Large intestine (tissue), 3 donors: ENCODE measurements around the gene PER1. TPM values are rescaled to one million over a fixed set of nuclear protein-coding genes. Genes with fewer than 3 reads are reported as not detected.

ENCODE experiments used
- DNase-seq, 2 donors: peaks; one replicate each; pipeline versions ENCODE4 v3.0.0 to v3.0.0-alpha.2; 2013
- H3K27ac ChIP-seq: one replicate; pipeline ENCODE4 v1.5.1; 2013; ENCODE audit warnings: low read length
- H3K27me3 ChIP-seq: 2 replicates; pipeline ENCODE4 v1.6.1; 2013; ENCODE audit warnings: low read length; ENCODE audit not compliant: control insufficient read depth, insufficient read depth
- H3K36me3 ChIP-seq: 2 replicates; pipeline ENCODE4 v1.6.1; 2013; ENCODE audit warnings: low read length; ENCODE audit not compliant: control insufficient read depth, insufficient read depth
- H3K4me1 ChIP-seq: one replicate; pipeline ENCODE4 v1.6.1; 2013; ENCODE audit warnings: low read length; ENCODE audit not compliant: control insufficient read depth, insufficient read depth
- H3K4me3 ChIP-seq: one replicate; pipeline ENCODE4 v1.5.1; 2013; ENCODE audit warnings: low read length
- H3K9me3 ChIP-seq: one replicate; pipeline ENCODE4 v1.6.1; 2013; ENCODE audit warnings: mild to moderate bottlenecking, low read depth, low read length, moderate library complexity; ENCODE audit not compliant: control insufficient read depth
- WGBS: methylation state at CpG from one replicate; pipeline ENCODE4 v1.1.5; 2013; ENCODE audit warnings: low lambda C conversion rate; ENCODE audit not compliant: insufficient coverage; 5-methylcytosine and 5-hydroxymethylcytosine counted together
- polyA plus RNA-seq: library from polyadenylated mRNA; unstranded; fragments of 120-200 nt; gene quantifications from one replicate; pipeline ENCODE4 v1.2.1, GENCODE V29; 2013

PER1 gene
- polyA plus RNA-seq, 1 donor, result 27.2 TPM

DNA sequence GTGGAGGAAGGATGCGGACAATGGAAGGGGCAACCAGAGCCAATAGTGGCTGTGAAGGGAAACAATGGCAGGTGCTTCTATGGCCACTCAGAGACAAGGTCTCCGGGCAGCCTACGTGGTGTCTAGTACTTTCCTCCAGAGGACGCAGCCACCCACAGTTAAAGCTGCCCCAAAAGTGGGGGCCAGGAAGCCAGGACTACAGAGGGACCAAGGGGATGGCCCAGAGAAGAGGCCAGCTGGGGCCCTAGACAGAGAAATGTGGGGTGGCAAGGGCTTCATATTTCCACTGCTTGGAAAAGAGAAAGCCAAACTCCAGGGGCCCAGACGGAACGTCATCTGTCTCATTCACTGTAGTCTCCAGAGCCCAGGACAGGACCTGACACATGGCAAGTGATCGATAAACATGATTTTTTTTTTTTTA lies 837 bp upstream of the PER1 start:
- peaks cover 55% of the 10 kb centered on the region for H3K4me1 ChIP-seq
- H3K36me3 ChIP-seq, result peaks cover 19% of the 10 kb centered on the region
- H3K27ac ChIP-seq, result peak overlapping the region; percentile 89
- no peak for DNase-seq
- no CpG with 5 or more reads among the region's 7 CpGs for WGBS
- no peaks in the 10 kb centered on the region for H3K27me3 ChIP-seq
- H3K4me3 ChIP-seq, result no peak overlapping the region
- H3K9me3 ChIP-seq, result no peaks in the 10 kb centered on the region

DNA sequence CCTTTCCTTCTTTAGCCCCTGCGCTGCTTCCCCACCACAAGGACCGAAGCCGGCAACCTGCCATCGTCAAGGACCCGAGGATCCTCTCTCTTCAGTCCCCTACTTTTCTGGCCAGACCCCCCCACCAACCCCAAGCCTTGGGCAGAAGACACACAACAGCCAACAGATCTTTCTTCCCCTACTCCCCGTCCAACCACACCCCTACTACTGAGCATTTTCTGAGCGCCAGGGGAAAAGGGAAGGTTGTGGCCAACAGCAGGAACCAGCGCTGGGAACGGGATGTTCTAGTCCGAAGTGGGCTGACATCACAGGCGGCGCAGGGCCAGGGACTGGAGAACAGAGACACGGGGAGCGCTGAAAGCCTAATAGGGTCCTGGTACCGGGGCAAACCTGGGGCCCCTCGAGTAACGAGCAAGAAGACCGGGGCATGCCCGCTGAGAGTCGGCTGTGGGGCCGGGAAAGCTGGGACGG lies 528 bp downstream of the PER1 start:
- no CpG with 5 or more reads among the region's 22 CpGs for WGBS
- no peaks in the 10 kb centered on the region for H3K9me3 ChIP-seq
- no peaks in the 10 kb centered on the region for H3K27me3 ChIP-seq

DNA sequence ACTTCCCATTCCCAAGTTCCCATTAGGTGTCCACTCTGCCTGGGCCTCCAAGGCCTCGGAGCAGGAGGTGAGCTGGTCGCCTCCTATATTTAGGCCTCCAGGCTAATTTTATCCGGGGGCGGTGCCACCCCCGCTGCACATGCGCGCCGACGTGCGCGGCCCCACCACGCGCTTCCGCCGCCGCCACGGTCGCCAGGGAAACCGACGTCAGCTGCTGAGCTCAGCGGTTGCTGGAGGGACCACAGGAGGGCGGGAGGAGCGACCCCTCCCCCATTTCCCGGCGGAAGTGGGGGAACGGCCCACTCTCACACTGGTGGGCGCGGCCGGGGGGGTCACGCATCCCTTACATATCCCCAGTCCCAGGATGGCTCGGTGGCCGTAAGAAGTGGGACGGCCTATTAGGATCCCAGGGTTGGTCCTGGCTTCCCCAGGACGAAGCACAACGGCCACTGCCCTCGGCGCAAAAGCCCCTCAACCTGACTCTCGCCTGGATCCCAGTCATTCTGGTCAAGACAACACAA lies 1.0 kb downstream of the PER1 start:
- H3K4me3 ChIP-seq, result peak overlapping the region; percentile 75
- peak; percentile 92 for DNase-seq
- peaks cover 52% of the 10 kb centered on the region for H3K4me1 ChIP-seq
- no peaks in the 10 kb centered on the region for H3K27me3 ChIP-seq
- H3K9me3 ChIP-seq, result no peaks in the 10 kb centered on the region
- H3K27ac ChIP-seq, result peak overlapping the region; percentile 89
- WGBS, result no CpG with 5 or more reads among the region's 38 CpGs
- H3K36me3 ChIP-seq, result peaks cover 38% of the 10 kb centered on the region

More for the DNA sequence above, 528 bp downstream of the PER1 start:
- Histone ChIP-seq H3K4me1 (peaks cover 52% of the 10 kb centered on the region), H3K36me3 (peaks cover 33% of the 10 kb centered on the region), H3K27ac (peak overlapping the region; percentile 89), H3K4me3 (peak overlapping the region; percentile 75)
- peak in 1 of 2 donors; percentile 74 for DNase-seq

- WGBS, result no CpG with 5 or more reads among the region's 18 CpGs
- peak overlapping the region; percentile 75 for H3K4me3 ChIP-seq
- no peak for DNase-seq
Observed at GRCh38 chr17:8150194-8151119, 1.7 kb downstream of the PER1 start.

GRCh38 chr17:8149419-8150193 lies 2.6 kb downstream of the PER1 start:
- Histone ChIP-seq H3K4me1 (peaks cover 38% of the 10 kb centered on the region), H3K9me3 (no peaks in the 10 kb centered on the region)
- 100% methylated on average over 5 of the region's 29 CpGs for WGBS

More at GRCh38 chr17:8150194-8151119, 1.7 kb downstream of the PER1 start:
- Histone ChIP-seq H3K27me3 (no peaks in the 10 kb centered on the region), H3K27ac (peak overlapping the region; percentile 66), H3K4me1 (peaks cover 47% of the 10 kb centered on the region), H3K9me3 (no peaks in the 10 kb centered on the region), H3K36me3 (peaks cover 45% of the 10 kb centered on the region)

DNA sequence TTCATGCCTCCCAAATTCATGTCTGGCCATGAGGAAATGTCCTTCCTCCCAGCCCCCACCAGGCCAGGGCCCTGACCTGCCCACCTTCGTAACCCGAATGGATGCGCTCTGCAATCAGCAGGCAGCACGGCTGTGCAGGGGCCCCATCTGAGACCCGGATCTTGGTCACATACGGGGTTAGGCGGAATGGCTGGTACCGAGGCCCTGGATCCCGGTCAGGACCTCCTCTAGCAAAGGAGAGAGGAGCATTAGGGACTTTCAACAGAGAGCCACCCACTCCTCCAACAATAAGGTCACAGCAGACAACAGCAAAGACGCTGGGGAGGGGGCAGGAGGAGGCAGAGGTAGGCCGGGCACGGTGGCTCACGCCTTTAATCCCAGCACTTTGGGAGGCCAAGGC lies 3.6 kb downstream of the PER1 start:
- DNase-seq, result no peak
- no peak overlapping the region for H3K27ac ChIP-seq
- WGBS, result no CpG with 5 or more reads among the region's 13 CpGs
- no peak overlapping the region for H3K4me3 ChIP-seq
- peaks cover 61% of the 10 kb centered on the region for H3K36me3 ChIP-seq
- no peaks in the 10 kb centered on the region for H3K27me3 ChIP-seq
- H3K9me3 ChIP-seq, result no peaks in the 10 kb centered on the region
- H3K4me1 ChIP-seq, result peaks cover 29% of the 10 kb centered on the region

More at GRCh38 chr17:8149419-8150193, 2.6 kb downstream of the PER1 start:
- H3K36me3 ChIP-seq, result peaks cover 51% of the 10 kb centered on the region
- no peaks in the 10 kb centered on the region for H3K27me3 ChIP-seq
- no peak overlapping the region for H3K4me3 ChIP-seq
- H3K27ac ChIP-seq, result no peak overlapping the region
- DNase-seq, result no peak

DNA sequence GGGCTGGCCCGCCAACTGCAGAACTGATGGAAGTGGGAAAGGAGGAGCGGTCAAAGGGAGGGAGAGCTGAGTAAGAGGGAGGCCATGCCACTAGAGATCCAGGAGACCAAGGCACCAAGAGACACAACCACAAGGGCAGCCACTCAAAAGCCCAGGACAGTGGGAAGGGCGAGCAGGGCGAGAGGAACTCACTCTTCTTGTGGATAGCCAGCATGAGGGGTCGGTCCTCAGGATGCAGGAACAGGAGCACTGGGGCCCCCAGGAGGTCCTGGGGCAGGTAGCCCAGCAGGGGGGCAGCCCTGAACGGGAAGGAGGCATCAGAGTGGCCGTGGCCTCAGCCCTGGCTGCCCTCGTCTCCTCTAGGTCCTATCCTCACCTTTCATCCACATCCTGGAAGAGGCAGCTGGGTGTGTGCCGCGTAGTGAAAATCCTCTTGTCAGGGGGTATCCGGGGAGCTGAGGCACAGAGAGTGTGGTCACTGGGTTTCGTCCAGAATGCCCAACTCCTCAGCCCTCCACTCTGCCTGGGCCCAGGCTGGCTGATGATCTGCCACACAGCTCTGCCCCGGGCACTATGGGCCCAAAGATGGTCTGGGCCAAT lies 4.3 kb downstream of the PER1 start:
- peaks cover 22% of the 10 kb centered on the region for H3K4me1 ChIP-seq
- no CpG with 5 or more reads among the region's 13 CpGs for WGBS
- no peak for DNase-seq
- no peak overlapping the region for H3K27ac ChIP-seq
- no peaks in the 10 kb centered on the region for H3K27me3 ChIP-seq
- no peaks in the 10 kb centered on the region for H3K9me3 ChIP-seq
- H3K36me3 ChIP-seq, result peaks cover 65% of the 10 kb centered on the region
- H3K4me3 ChIP-seq, result no peak overlapping the region

- H3K27ac ChIP-seq, result no peak overlapping the region
- no peaks in the 10 kb centered on the region for H3K27me3 ChIP-seq
- WGBS, result no CpG with 5 or more reads among the region's 26 CpGs
- peaks cover 71% of the 10 kb centered on the region for H3K36me3 ChIP-seq
- peaks cover 17% of the 10 kb centered on the region for H3K4me1 ChIP-seq
- DNase-seq, result no peak
- H3K9me3 ChIP-seq, result no peaks in the 10 kb centered on the region
- no peak overlapping the region for H3K4me3 ChIP-seq
Observed at GRCh38 chr17:8147141-8147804, 4.9 kb downstream of the PER1 start.

DNA sequence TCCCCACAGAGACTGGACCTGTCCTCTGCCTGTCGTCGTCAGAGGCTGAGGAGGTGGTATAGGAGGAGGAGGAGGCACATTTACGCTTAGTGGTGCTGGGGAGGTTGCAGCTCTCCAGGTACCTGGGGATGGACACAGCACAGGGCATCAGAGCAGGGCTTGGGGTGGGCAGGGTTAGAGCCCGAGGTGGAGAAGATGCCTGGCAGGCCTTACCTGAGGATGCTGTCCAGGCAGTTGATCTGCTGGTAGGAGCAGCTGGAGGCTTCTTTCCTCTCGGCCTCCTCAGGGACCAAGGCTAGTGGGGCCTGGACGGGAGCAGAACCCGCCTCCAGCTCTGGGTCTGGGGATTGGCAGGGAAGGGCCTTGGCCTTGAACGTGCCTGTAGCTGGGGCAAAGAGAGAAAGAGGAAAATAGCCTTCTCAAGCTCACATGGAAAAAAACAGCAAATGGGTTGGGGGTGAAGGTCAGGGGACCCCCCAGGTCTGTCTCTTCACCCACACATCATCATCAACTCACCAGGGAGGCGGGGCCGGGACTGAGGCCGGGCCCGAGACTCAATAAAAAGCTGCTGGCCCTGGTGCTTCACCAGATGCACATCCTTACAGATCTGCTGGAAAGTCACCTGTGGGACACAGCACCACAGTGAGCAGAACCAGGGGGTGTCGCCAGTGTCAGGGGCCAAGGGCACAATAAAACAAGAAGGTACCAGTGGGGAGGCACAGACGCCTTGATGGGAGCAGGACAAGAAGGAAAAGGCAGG lies 5.6 kb downstream of the PER1 start:
- peaks cover 11% of the 10 kb centered on the region for H3K4me1 ChIP-seq
- H3K27ac ChIP-seq, result no peak overlapping the region
- H3K36me3 ChIP-seq, result peaks cover 78% of the 10 kb centered on the region
- H3K27me3 ChIP-seq, result no peaks in the 10 kb centered on the region
- 100% methylated on average over 1 of the region's 14 CpGs for WGBS
- no peaks in the 10 kb centered on the region for H3K9me3 ChIP-seq
- no peak overlapping the region for H3K4me3 ChIP-seq
- no peak for DNase-seq
